ENCODE results near the gene SH3PXD2A.

SH3PXD2A gene

GRCh38 chr10:103874730-103875129 lies 19.4 kb upstream of the SH3PXD2A start:
- no peak for DNase-seq (ENCODE audit: low read depth in 3 of 3)

- DNase-seq (ENCODE audit: low read depth in 3 of 3), result no peak
Observed at GRCh38 chr10:103872137-103872931, 17.0 kb upstream of the SH3PXD2A start.

GRCh38 chr10:103871006-103871405 lies 15.6 kb upstream of the SH3PXD2A start:
- no peak for DNase-seq (ENCODE audit: low read depth in 3 of 3)

- DNase-seq (ENCODE audit: low read depth in 3 of 3), result no peak
Observed at GRCh38 chr10:103870516-103870915, 15.1 kb upstream of the SH3PXD2A start.

- no peak for DNase-seq (ENCODE audit: low read depth in 3 of 3)
Observed at GRCh38 chr10:103869336-103869735, 14.0 kb upstream of the SH3PXD2A start.

- no peak for DNase-seq (ENCODE audit: low read depth in 3 of 3)
Observed at GRCh38 chr10:103868200-103868599, 12.8 kb upstream of the SH3PXD2A start.

GRCh38 chr10:103861505-103861904 lies 6.1 kb upstream of the SH3PXD2A start:
- DNase-seq (ENCODE audit: low read depth in 3 of 3), result no peak

- peak in 2 of 3 experiments; percentile 16 to 25 for DNase-seq (ENCODE audit: low read depth in 3 of 3)
Observed at GRCh38 chr10:103859161-103860086, 4.0 kb upstream of the SH3PXD2A start.

GRCh38 chr10:103858360-103858759 lies 3.0 kb upstream of the SH3PXD2A start:
- no peak for DNase-seq (ENCODE audit: low read depth in 3 of 3)

GRCh38 chr10:103856797-103857170 lies 1.4 kb upstream of the SH3PXD2A start:
- DNase-seq (ENCODE audit: low read depth in 3 of 3), result no peak

- no peak for DNase-seq (ENCODE audit: low read depth in 3 of 3)
Observed at GRCh38 chr10:103855852-103856796, 748 bp upstream of the SH3PXD2A start.

GRCh38 chr10:103854686-103855391 lies 537 bp downstream of the SH3PXD2A start:
- peak in 1 of 3 experiments; percentile 13 for DNase-seq (ENCODE audit: low read depth in 3 of 3)

- DNase-seq (ENCODE audit: low read depth in 3 of 3), result no peak
Observed at GRCh38 chr10:103854265-103854685, 1.1 kb downstream of the SH3PXD2A start.

- no peak for DNase-seq (ENCODE audit: low read depth in 3 of 3)
Observed at GRCh38 chr10:103853428-103854264, 1.7 kb downstream of the SH3PXD2A start.

GRCh38 chr10:103852856-103853255 lies 2.5 kb downstream of the SH3PXD2A start:
- DNase-seq (ENCODE audit: low read depth in 3 of 3), result no peak

GRCh38 chr10:103852189-103852711 lies 3.1 kb downstream of the SH3PXD2A start:
- no peak for DNase-seq (ENCODE audit: low read depth in 3 of 3)

- DNase-seq (ENCODE audit: low read depth in 3 of 3), result no peak
Observed at GRCh38 chr10:103851261-103851660, 4.1 kb downstream of the SH3PXD2A start.

- DNase-seq (ENCODE audit: low read depth in 3 of 3), result no peak
Observed at GRCh38 chr10:103850572-103850895, 4.8 kb downstream of the SH3PXD2A start.

- no peak for DNase-seq (ENCODE audit: low read depth in 3 of 3)
Observed at GRCh38 chr10:103849880-103850571, 5.3 kb downstream of the SH3PXD2A start.

All from stimulated activated CD4-positive, alpha-beta T cell treated with anti-CD3 and anti-CD28 coated beads, TNF-alpha, amount 100 ng/mL, for 4 hours (primary cell).